Keratinocyte (primary cell): Measurements from ENCODE around the gene BOLL.

ENCODE experiments used
- CTCF ChIP-seq, 3 experiments: IDR thresholded peaks in 1 of 3; conservative IDR thresholded peaks in 1 of 3; optimal IDR thresholded peaks in 1 of 3; 2 replicates in 2 of 3; 3 replicates in 1 of 3; pipeline versions ENCODE3 to v1.5.1; 2011; ENCODE audit warnings: low read length in 3 of 3, mild to moderate bottlenecking in 3 of 3, moderate library complexity in 2 of 3, control low read depth in 1 of 3, inconsistent platforms in 1 of 3; ENCODE audit not compliant: insufficient read depth in 2 of 3; ENCODE audit errors: extremely low read depth in 1 of 3
- EZH2 ChIP-seq: IDR thresholded peaks from one replicate; pipeline ENCODE4 v1.6.1; 2012; ENCODE audit warnings: inconsistent platforms, mild to moderate bottlenecking, low read length, moderate library complexity

- TF ChIP-seq CTCF (optimal IDR thresholded peaks at IDR 0.05 in 1 of 3, IDR thresholded peaks at IDR 0.05 in 1 of 3, conservative IDR thresholded peaks at IDR 0.05 in 1 of 3; ENCODE audit: extremely low read depth in 1 of 3, insufficient read depth in 2 of 3, low read length in 3 of 3) = no peak
- TF ChIP-seq EZH2 = no peak
Measured at GRCh38 chr2:197706839-197707207, 78.3 kb downstream of the BOLL start.
